ENCODE measurements around the gene EEF1A1.
"Not testable (repeated sequence)": the region's sequence is repeated elsewhere in the genome, so short reads cannot be mapped to it uniquely, and the experiment has no call there.

The EEF1A1 gene

GRCh38 chr6:73562558-73562957 lies 41.7 kb upstream of the EEF1A1 start:
- ChIA-PET CTCF (no interaction called here), POLR2A (ENCODE audit: low non-redundant PET) (no interaction called here)
- no peak for DNase-seq (ENCODE audit: low spot score)
- no peak overlapping the region for H3K27ac ChIP-seq
- no peak for TF ChIP-seq CTCF (conservative IDR thresholded peaks at IDR 0.05; ENCODE audit: low read depth)

DNA sequence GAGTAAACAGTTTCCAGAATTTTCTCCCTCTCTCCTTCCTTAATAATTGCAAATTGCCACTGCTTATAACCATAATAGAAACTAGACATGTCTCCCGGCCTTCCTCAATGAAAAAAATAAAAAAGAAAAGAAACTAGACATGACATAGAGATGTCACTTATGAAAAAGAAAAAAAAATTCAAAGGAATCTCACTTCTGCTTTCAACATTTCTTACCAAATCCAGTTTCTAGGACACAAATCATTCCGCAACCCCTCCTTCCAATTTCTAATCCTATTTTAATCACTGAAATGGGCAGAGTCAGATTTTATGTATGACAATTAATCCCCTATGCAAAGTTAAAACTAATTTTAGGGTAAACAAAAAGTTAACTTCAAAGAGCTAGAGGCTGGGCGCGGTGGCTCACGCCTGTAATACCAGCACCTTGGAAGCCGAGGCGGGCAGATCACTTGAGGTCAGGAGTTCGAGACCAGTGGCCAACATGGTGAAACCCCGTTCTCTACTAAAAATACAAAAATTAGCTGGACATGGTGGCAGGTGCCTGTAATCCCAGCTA lies 40.1 kb upstream of the EEF1A1 start:
- TF ChIP-seq CTCF (conservative IDR thresholded peaks at IDR 0.05; ENCODE audit: low read depth) = no peak
- ChIA-PET CTCF (no interaction called here), POLR2A (ENCODE audit: low non-redundant PET) (no interaction called here)
- no peak overlapping the region for H3K27ac ChIP-seq
- DNase-seq (ENCODE audit: low spot score) = no peak

DNA sequence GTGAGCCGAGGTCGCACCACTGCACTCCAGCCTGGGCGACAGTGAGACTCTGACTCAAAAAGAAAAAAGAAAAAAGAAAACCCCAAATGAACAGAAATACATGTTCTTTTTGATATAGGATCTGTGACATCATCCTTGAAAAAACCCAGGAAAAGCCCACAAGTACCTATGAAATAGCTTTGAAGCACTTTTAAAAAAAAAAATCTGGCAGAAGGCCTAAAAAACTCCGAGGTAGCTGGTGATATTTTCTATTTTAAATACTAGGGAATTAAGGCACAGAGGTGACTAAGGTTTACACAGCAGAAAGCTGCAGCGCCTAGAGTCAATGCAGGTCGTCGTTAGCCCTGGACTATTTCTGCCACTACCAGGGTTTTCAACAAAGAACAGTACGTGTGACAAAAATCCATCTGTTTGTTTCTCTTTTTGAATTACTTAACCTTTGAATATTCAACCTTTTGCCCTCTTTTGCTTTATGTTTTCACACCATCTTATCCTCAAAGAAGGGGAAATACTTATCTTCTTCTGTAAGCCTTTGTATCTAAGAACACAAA lies 39.4 kb upstream of the EEF1A1 start:
- CTCF ChIA-PET = no interaction called here
- POLR2A ChIA-PET (ENCODE audit: low non-redundant PET) = no interaction called here
- no peak for DNase-seq (ENCODE audit: low spot score)
- no peak for TF ChIP-seq CTCF (conservative IDR thresholded peaks at IDR 0.05; ENCODE audit: low read depth)
- no peak overlapping the region for H3K27ac ChIP-seq

GRCh38 chr6:73559399-73559794 lies 38.6 kb upstream of the EEF1A1 start:
- H3K27ac ChIP-seq; CTCF ChIA-PET; DNase-seq (ENCODE audit: low spot score); POLR2A ChIA-PET (ENCODE audit: low non-redundant PET): not testable (repeated sequence)

DNA sequence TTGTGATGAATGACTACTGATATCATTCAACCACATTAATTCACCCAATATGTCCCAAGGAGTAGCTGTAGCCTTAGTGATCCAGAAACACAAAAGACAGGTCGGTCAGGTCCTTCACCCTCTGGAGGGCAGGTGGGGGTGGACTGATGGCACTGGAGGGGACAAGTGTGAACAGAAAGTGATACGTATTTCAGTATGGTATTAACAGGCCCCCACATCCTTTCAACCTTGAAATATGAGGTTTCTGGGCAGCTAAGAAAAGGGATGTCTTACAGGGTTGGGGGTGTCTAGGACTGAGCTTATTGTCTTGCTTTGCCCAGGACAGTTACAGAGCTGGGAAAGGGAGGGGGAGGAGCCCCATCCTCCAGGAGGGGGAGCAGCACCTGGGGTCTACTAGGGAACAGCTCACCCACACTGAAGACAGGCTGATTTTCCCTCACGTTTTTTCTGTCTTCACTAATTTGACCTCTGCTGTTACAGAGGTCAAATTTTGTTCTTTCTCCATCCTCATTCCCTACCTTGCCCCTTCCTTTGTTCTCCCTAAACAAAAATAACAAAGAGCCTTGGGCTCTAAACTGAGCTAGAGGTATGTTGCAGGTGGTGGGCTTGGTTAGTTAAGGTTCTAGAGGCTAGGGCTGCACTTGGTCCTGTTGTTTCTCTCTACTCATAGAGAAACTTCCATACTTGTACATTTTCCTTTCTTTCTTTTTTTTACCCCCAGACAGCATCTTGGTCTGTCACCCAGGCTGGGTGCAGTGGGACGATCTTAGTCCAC lies 38.0 kb upstream of the EEF1A1 start:
- ChIA-PET CTCF (no interaction called here), POLR2A (ENCODE audit: low non-redundant PET) (no interaction called here)
- no peak for DNase-seq (ENCODE audit: low spot score)
- TF ChIP-seq CTCF (conservative IDR thresholded peaks at IDR 0.05; ENCODE audit: low read depth) = no peak
- no peak overlapping the region for H3K27ac ChIP-seq

DNA sequence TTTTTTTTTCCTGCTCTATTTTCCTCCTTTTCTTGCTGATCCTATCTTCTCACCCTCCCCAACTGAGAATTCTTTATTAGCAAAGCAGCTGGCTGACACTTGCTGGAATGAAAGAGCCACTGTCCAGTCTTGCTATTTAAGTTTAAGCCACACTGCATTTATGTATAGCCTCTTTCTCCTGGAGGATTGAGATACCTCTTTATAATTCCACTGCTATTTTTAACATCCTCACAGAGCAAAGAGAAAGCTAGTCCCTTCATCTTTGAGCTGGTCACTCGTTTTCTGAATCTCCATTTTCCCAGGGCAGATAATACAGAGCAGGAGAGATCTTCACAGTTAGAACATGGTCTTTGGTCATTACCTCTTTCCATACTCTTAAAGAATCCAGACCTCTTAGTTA lies 36.0 kb upstream of the EEF1A1 start:
- ChIA-PET CTCF (interaction anchor here (0.5 to 0.6 kb wide), 2 partner anchors 10 to 136 kb away, joined by 3 to 4 read pairs; no protein-coding TSS in a partner anchor), POLR2A (ENCODE audit: low non-redundant PET) (no interaction called here)
- H3K27ac ChIP-seq = no peak overlapping the region
- DNase-seq (ENCODE audit: low spot score) = no peak
- TF ChIP-seq CTCF (conservative IDR thresholded peaks at IDR 0.05; ENCODE audit: low read depth) = no peak

DNA sequence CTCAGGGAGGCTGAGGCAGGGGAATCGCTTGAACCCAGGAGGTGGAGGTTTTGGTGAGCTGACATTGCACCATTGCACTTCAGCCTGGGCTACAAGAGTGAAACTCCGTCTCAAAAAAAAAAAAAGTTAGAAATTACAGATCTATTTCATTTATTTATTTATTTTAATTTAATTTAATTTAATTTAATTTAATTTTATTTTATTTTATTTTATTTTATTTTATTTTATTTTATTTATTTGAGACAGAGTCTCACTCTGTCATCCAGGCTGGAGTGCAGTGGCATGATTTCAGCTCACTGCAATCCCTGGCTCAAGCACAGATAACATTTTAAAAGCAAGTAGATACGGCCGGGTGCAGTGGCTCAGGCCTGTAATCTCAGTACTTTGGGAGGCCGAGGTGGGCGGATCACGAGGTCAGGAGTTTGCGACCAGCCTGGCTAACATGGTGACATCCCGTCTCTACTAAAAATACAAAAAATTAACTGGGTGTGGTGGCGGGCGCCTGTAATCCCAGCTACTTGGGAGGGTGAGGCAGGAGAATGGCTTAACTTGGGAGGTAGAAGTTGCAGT lies 34.6 kb upstream of the EEF1A1 start:
- DNase-seq (ENCODE audit: low spot score); H3K27ac ChIP-seq; POLR2A ChIA-PET (ENCODE audit: low non-redundant PET); CTCF ChIA-PET: not testable (repeated sequence)

- CTCF ChIA-PET; DNase-seq (ENCODE audit: low spot score); POLR2A ChIA-PET (ENCODE audit: low non-redundant PET); H3K27ac ChIP-seq: not testable (repeated sequence)
Measured at GRCh38 chr6:73551115-73551514, 30.3 kb upstream of the EEF1A1 start.

Data from RWPE1 (cell line).